HEK293 (cell line): Measurements from ENCODE around the gene ZNF319.

Experiments used
- CTCF ChIA-PET: fragments of 350-600 bp; formaldehyde crosslinking; extraction: SDS; loops from one replicate; lab custom pipeline; 2021; ENCODE audit warnings: antibody characterized with exemption; lab: Yijun Ruan, JAX
- POLR2A ChIA-PET: fragments of 300-600 bp; formaldehyde crosslinking; extraction: SDS; loops from one replicate; lab custom pipeline; 2020; ENCODE audit warnings: antibody characterized with exemption, inconsistent platforms; lab: Yijun Ruan, JAX
- H3K27ac ChIP-seq: fragments of 200-500 bp; sonication (Bioruptor generic); 2 replicates; pipeline ENCODE4 v1.5.1; 2014; ENCODE audit warnings: low read depth, low read length, control low read depth, inconsistent platforms; ENCODE audit errors: extremely low read depth
- H3K36me3 ChIP-seq, 2 experiments: fragments of 200-500 bp in 1 of 2; sonication (Bioruptor generic) in 1 of 2; 1 replicate in 1 of 2; 2 replicates in 1 of 2; pipeline ENCODE4 v1.5.1; 2014 to 2017; ENCODE audit warnings: inconsistent platforms in 2 of 2, low read length in 2 of 2; ENCODE audit not compliant: control insufficient read depth in 2 of 2, insufficient read depth in 1 of 2
- H3K4me1 ChIP-seq: fragments of 200-500 bp; sonication (Bioruptor generic); 2 replicates; pipeline ENCODE4 v1.5.1; 2014; ENCODE audit warnings: mild to moderate bottlenecking, low read length, inconsistent platforms; ENCODE audit not compliant: control insufficient read depth, insufficient read depth
- H3K4me3 ChIP-seq: 2 replicates; pipeline ENCODE4 v1.5.1; 2011; ENCODE audit warnings: low read depth, mild to moderate bottlenecking, control low read depth, low read length, moderate library complexity
- H3K9me3 ChIP-seq: fragments of 200-500 bp; sonication (Bioruptor generic); 2 replicates; pipeline ENCODE4 v1.5.1; 2014; ENCODE audit warnings: low read depth, low read length, inconsistent platforms; ENCODE audit not compliant: control insufficient read depth, insufficient read depth
- AEBP2 ChIP-seq: fragments of 450-650 bp; formaldehyde crosslinking; IDR thresholded peaks from 2 replicates; pipeline ENCODE4 v1.5.1; 2016; ENCODE audit warnings: missing biosample characterization, missing genetic modification characterization, borderline replicate concordance
- FEZF1 ChIP-seq: fragments of 450-650 bp; formaldehyde crosslinking; IDR thresholded peaks from 2 replicates; pipeline ENCODE4 v1.5.1; 2016; ENCODE audit warnings: missing biosample characterization, missing genetic modification characterization
- GLIS1 ChIP-seq: fragments of 450-650 bp; formaldehyde crosslinking; IDR thresholded peaks from 2 replicates; pipeline ENCODE4 v1.5.1; 2016; ENCODE audit warnings: missing biosample characterization, missing genetic modification characterization
- INSM2 ChIP-seq: fragments of 450-650 bp; formaldehyde crosslinking; IDR thresholded peaks from 2 replicates; pipeline ENCODE4 v1.5.1; 2016; ENCODE audit warnings: missing biosample characterization, missing genetic modification characterization
- MYNN ChIP-seq: fragments of 450-650 bp; formaldehyde crosslinking; IDR thresholded peaks from 2 replicates; pipeline ENCODE4 v1.5.1; 2016; ENCODE audit warnings: missing biosample characterization, missing genetic modification characterization, borderline replicate concordance
- SETDB1 ChIP-seq: IDR thresholded peaks from one replicate; pipeline ENCODE4 v1.6.1; 2017; ENCODE audit warnings: mild to moderate bottlenecking, low read length, moderate library complexity, mixed read lengths; ENCODE audit not compliant: insufficient read length
- YY1 ChIP-seq: fragments of 450-650 bp; formaldehyde crosslinking; IDR thresholded peaks from 2 replicates; pipeline ENCODE4 v1.5.1; 2018; ENCODE audit warnings: missing biosample characterization, missing genetic modification characterization
- ZBTB11 ChIP-seq: fragments of 450-650 bp; formaldehyde crosslinking; conservative IDR thresholded peaks from 2 replicates; pipeline ENCODE4 v1.5.1; 2016; ENCODE audit warnings: low read depth, missing biosample characterization, missing genetic modification characterization
- ZBTB21 ChIP-seq: fragments of 450-650 bp; formaldehyde crosslinking; IDR thresholded peaks from 2 replicates; pipeline ENCODE4 v1.5.1; 2017; ENCODE audit warnings: missing biosample characterization, missing genetic modification characterization
- ZBTB26 ChIP-seq: fragments of 450-650 bp; formaldehyde crosslinking; optimal IDR thresholded peaks from 2 replicates; pipeline ENCODE3; 2016; ENCODE audit warnings: missing biosample characterization, mild to moderate bottlenecking, missing genetic modification characterization
- ZBTB8A ChIP-seq: fragments of 450-650 bp; formaldehyde crosslinking; IDR thresholded peaks from 2 replicates; pipeline ENCODE4 v1.5.1; 2016; ENCODE audit warnings: missing biosample characterization, missing genetic modification characterization
- ZFP41 ChIP-seq: fragments of 450-650 bp; formaldehyde crosslinking; IDR thresholded peaks from 2 replicates; pipeline ENCODE4 v1.5.1; 2016; ENCODE audit warnings: missing biosample characterization, missing genetic modification characterization, borderline replicate concordance
- ZNF133 ChIP-seq: fragments of 450-650 bp; formaldehyde crosslinking; IDR thresholded peaks from 2 replicates; pipeline ENCODE4 v1.5.1; 2016; ENCODE audit warnings: missing biosample characterization, missing genetic modification characterization
- ZNF140 ChIP-seq: fragments of 450-650 bp; formaldehyde crosslinking; IDR thresholded peaks from 2 replicates; pipeline ENCODE4 v1.5.1; 2016; ENCODE audit warnings: missing biosample characterization, missing genetic modification characterization
- ZNF169 ChIP-seq: fragments of 450-650 bp; formaldehyde crosslinking; IDR thresholded peaks from 2 replicates; pipeline ENCODE4 v1.5.1; 2016; ENCODE audit warnings: missing biosample characterization, missing genetic modification characterization
- ZNF221 ChIP-seq: fragments of 450-650 bp; formaldehyde crosslinking; IDR thresholded peaks from 2 replicates; pipeline ENCODE4 v1.5.1; 2017; ENCODE audit warnings: missing biosample characterization, missing genetic modification characterization, borderline replicate concordance
- ZNF248 ChIP-seq: fragments of 450-650 bp; formaldehyde crosslinking; IDR thresholded peaks from 2 replicates; pipeline ENCODE4 v1.5.1; 2017; ENCODE audit warnings: missing biosample characterization, missing genetic modification characterization
- ZNF26 ChIP-seq: fragments of 450-650 bp; formaldehyde crosslinking; IDR thresholded peaks from 2 replicates; pipeline ENCODE4 v1.5.1; 2016; ENCODE audit warnings: missing biosample characterization, missing genetic modification characterization
- ZNF292 ChIP-seq: fragments of 450-650 bp; formaldehyde crosslinking; IDR thresholded peaks from 2 replicates; pipeline ENCODE4 v1.5.1; 2016; ENCODE audit warnings: low read depth, missing biosample characterization, missing genetic modification characterization, borderline replicate concordance
- ZNF48 ChIP-seq: fragments of 450-650 bp; formaldehyde crosslinking; IDR thresholded peaks from 2 replicates; pipeline ENCODE4 v1.5.1; 2016; ENCODE audit warnings: missing biosample characterization, missing genetic modification characterization
- ZNF529 ChIP-seq: fragments of 450-650 bp; formaldehyde crosslinking; IDR thresholded peaks from 2 replicates; pipeline ENCODE4 v1.5.1; 2017; ENCODE audit warnings: missing genetic modification characterization, missing biosample characterization; ENCODE audit not compliant: insufficient replicate concordance
- ZNF623 ChIP-seq: fragments of 450-650 bp; formaldehyde crosslinking; IDR thresholded peaks from 2 replicates; pipeline ENCODE4 v1.5.1; 2016; ENCODE audit warnings: missing biosample characterization, missing genetic modification characterization
- ZNF629 ChIP-seq: fragments of 450-650 bp; formaldehyde crosslinking; IDR thresholded peaks from 2 replicates; pipeline ENCODE4 v1.5.1; 2017; ENCODE audit warnings: missing biosample characterization, missing genetic modification characterization
- ZNF645 ChIP-seq: fragments of 450-650 bp; formaldehyde crosslinking; IDR thresholded peaks from 2 replicates; pipeline ENCODE4; 2016; ENCODE audit warnings: missing biosample characterization, missing genetic modification characterization
- ZNF658 ChIP-seq: fragments of 450-650 bp; formaldehyde crosslinking; IDR thresholded peaks from 2 replicates; pipeline ENCODE4; 2016; ENCODE audit warnings: missing biosample characterization, missing genetic modification characterization
- ZNF76 ChIP-seq: fragments of 450-650 bp; formaldehyde crosslinking; IDR thresholded peaks from 2 replicates; pipeline ENCODE4; 2016; ENCODE audit warnings: low read depth, missing biosample characterization, missing genetic modification characterization, borderline replicate concordance
- ZNF791 ChIP-seq: fragments of 450-650 bp; formaldehyde crosslinking; IDR thresholded peaks from 2 replicates; pipeline ENCODE4 v1.5.1; 2016; ENCODE audit warnings: missing biosample characterization, missing genetic modification characterization
- ZNF830 ChIP-seq: fragments of 450-650 bp; IDR thresholded peaks from 2 replicates; pipeline ENCODE4 v1.5.0; 2018; ENCODE audit warnings: missing biosample characterization, missing genetic modification characterization, low read depth, mild to moderate bottlenecking, moderate library complexity

Gene ZNF319

GRCh38 chr16:57970319-57970718, 30.2 kb downstream of the ZNF319 start (continued):
- TF ChIP-seq FEZF1 (tag by site-specific recombination) (no peak), SETDB1 (no peak), YY1 (tag by site-specific recombination) (no peak), ZNF658 (tag by site-specific recombination) (no peak), ZNF645 (no peak), ZNF248 (no peak), ZNF623 (tag by site-specific recombination) (no peak), ZFP41 (tag by site-specific recombination) (no peak), ZBTB8A (tag by site-specific recombination) (no peak), ZBTB21 (tag by site-specific recombination) (no peak), INSM2 (no peak), GLIS1 (no peak), ZNF791 (tag by site-specific recombination) (no peak)
- TF ChIP-seq, all 188 proteins: peak for 0

- no peaks in the 10 kb centered on the region for H3K9me3 ChIP-seq
- ChIA-PET POLR2A (no interaction called here), CTCF (interaction anchor here (1.2 kb wide), 1 partner anchor 328 kb away, joined by 5 read pairs; no protein-coding TSS in a partner anchor)
- no peaks in the 10 kb centered on the region for H3K36me3 ChIP-seq
- H3K27ac ChIP-seq: no peak overlapping the region
- no peaks in the 10 kb centered on the region for H3K4me1 ChIP-seq
- no peak overlapping the region for H3K4me3 ChIP-seq
- TF ChIP-seq ZNF76 (tag by site-specific recombination) (no peak), ZNF26 (tag by site-specific recombination) (no peak), ZNF140 (tag by site-specific recombination) (no peak), ZNF133 (tag by site-specific recombination) (no peak), ZNF529 (tag by site-specific recombination) (no peak), ZNF221 (tag by site-specific recombination) (no peak), ZBTB26 (tag by site-specific recombination) (no peak), ZNF292 (tag by site-specific recombination) (no peak), ZNF169 (tag by site-specific recombination) (no peak), MYNN (tag by site-specific recombination) (no peak), AEBP2 (tag by site-specific recombination) (no peak), ZNF48 (tag by site-specific recombination) (no peak), ZNF629 (no peak), ZBTB11 (tag by site-specific recombination) (no peak), ZNF830 (no peak)
Measured at GRCh38 chr16:57969451-57970123, 30.9 kb downstream of the ZNF319 start.
